Measurements from ENCODE around the gene BTBD7.

GRCh38 chr14:93220509-93220908 is 112.3 kb downstream of the BTBD7 start:
- TF ChIP-seq POLR2AphosphoS5 (IDR thresholded peaks at IDR 0.05; ENCODE audit: insufficient read depth in 1 of 2, low read depth in 1 of 2), result no peak
- TF ChIP-seq CTCF (IDR thresholded peaks at IDR 0.05), result no peak

Data from vagina (tissue), 2 donors.